WTC11 (cell line): ENCODE results near the gene MEIS2. TPM values are rescaled to one million over a fixed set of nuclear protein-coding genes. Genes with fewer than 3 reads are reported as not detected.
A peak's percentile ranks its signal among the peaks of the same experiment; 100 is the strongest.

Experiments used
- ATAC-seq: fragments of 200-7000 bp; cut with Tn5 transposase; 2 replicates; pipeline ENCODE4 v1.10.0; 2021; ENCODE audit warnings: mild to moderate bottlenecking, moderate library complexity
- CTCF ChIA-PET: fragments of 300-600 bp; sonication (Branson Sonifier 250); formaldehyde crosslinking; loops from one replicate; lab custom pipeline; 2021; ENCODE audit warnings: antibody characterized with exemption; lab: Charles Lee
- POLR2A ChIA-PET: fragments of 350-600 bp; sonication (Branson Sonifier 250); formaldehyde crosslinking; loops from one replicate; lab custom pipeline; 2021; ENCODE audit warnings: antibody characterized with exemption; lab: Charles Lee
- DNase-seq: peaks from one replicate; pipeline ENCODE4 v3.0.0; 2021; ENCODE audit warnings: low spot score
- H3K27ac Mint-ChIP-seq: 2 replicates; pipeline ENCODE4 v1.8.0; 2021; ENCODE audit warnings: mixed read lengths
- H3K27me3 Mint-ChIP-seq: 2 replicates; pipeline ENCODE4 v1.8.0; 2021; ENCODE audit warnings: low read depth, mild to moderate bottlenecking, moderate library complexity, mixed read lengths
- H3K36me3 Mint-ChIP-seq: 2 replicates; pipeline ENCODE4 v1.8.0; 2021; ENCODE audit warnings: mixed read lengths
- H3K4me1 Mint-ChIP-seq: 2 replicates; pipeline ENCODE4 v1.8.0; 2022; ENCODE audit warnings: mixed read lengths
- H3K4me3 Mint-ChIP-seq: 2 replicates; pipeline ENCODE4 v1.8.0; 2021; ENCODE audit warnings: mild to moderate bottlenecking, moderate library complexity, mixed read lengths
- H3K9me3 Mint-ChIP-seq: 2 replicates; pipeline ENCODE4 v1.8.0; 2021; ENCODE audit warnings: mixed read lengths
- CBFB ChIP-seq: sonication (generic); formaldehyde crosslinking; IDR thresholded peaks from 2 replicates; pipeline ENCODE4 v1.8.1; 2022; ENCODE audit warnings: mild to moderate bottlenecking, low read depth, missing genetic modification reagents
- E2F4 ChIP-seq: sonication (generic); formaldehyde crosslinking; IDR thresholded peaks from 2 replicates; pipeline ENCODE4 v1.8.1; 2022; ENCODE audit warnings: low read depth, mild to moderate bottlenecking, moderate library complexity, missing genetic modification reagents, borderline replicate concordance
- EMX1 ChIP-seq: fragments of 250-450 bp; sonication (Bioruptor Pico); IDR thresholded peaks from 2 replicates; pipeline ENCODE4 v1.8.0; 2021; ENCODE audit warnings: mild to moderate bottlenecking
- ETV6 ChIP-seq: sonication (generic); formaldehyde crosslinking; IDR thresholded peaks from 2 replicates; pipeline ENCODE4 v1.8.1; 2022; ENCODE audit warnings: mild to moderate bottlenecking, missing genetic modification reagents
- FOXJ3 ChIP-seq: sonication (generic); formaldehyde crosslinking; IDR thresholded peaks from 2 replicates; pipeline ENCODE4 v1.9.0; 2021; ENCODE audit warnings: missing genetic modification reagents, mild to moderate bottlenecking, borderline replicate concordance
- JAZF1 ChIP-seq: fragments of 250-450 bp; sonication (Bioruptor Pico); IDR thresholded peaks from 2 replicates; pipeline ENCODE4 v1.9.0; 2021; ENCODE audit warnings: moderate library complexity, mild to moderate bottlenecking, inconsistent platforms
- NFYB ChIP-seq: sonication (generic); formaldehyde crosslinking; conservative IDR thresholded peaks from 2 replicates; pipeline ENCODE4 v1.8.0; 2022; ENCODE audit warnings: low read depth, missing genetic modification reagents
- NR2C2 ChIP-seq: sonication (generic); formaldehyde crosslinking; IDR thresholded peaks from 2 replicates; pipeline ENCODE4 v1.8.0; 2022; ENCODE audit warnings: mild to moderate bottlenecking, missing genetic modification reagents
- SMAD4 ChIP-seq: sonication (generic); formaldehyde crosslinking; IDR thresholded peaks from 2 replicates; pipeline ENCODE4 v1.8.0; 2022; ENCODE audit warnings: mild to moderate bottlenecking, missing genetic modification reagents
- STAT6 ChIP-seq: sonication (generic); formaldehyde crosslinking; conservative IDR thresholded peaks from 2 replicates; pipeline ENCODE4 v1.8.1; 2023; ENCODE audit warnings: mild to moderate bottlenecking, low read depth, missing genetic modification reagents, moderate library complexity
- ZNF317 ChIP-seq: sonication (generic); formaldehyde crosslinking; IDR thresholded peaks from 2 replicates; pipeline ENCODE4 v1.8.1; 2023; ENCODE audit warnings: low read depth, mild to moderate bottlenecking, moderate library complexity, missing genetic modification reagents, borderline replicate concordance
- ZNF425 ChIP-seq: fragments of 250-450 bp; sonication (Bioruptor Pico); conservative IDR thresholded peaks from 2 replicates; pipeline ENCODE4 v1.9.0; 2021; ENCODE audit warnings: mild to moderate bottlenecking
- total RNA-seq: library from RNA; stranded (reverse); gene quantifications from 3 replicates; pipeline ENCODE4 v1.2.3, GENCODE V29; 2021
- TF ChIP-seq, protein P1 (sequence below): sonication (generic); formaldehyde crosslinking; IDR thresholded peaks from 2 replicates; pipeline ENCODE4 v1.8.1; 2023; ENCODE audit warnings: mild to moderate bottlenecking, missing genetic modification reagents
- TF ChIP-seq, protein P2 (sequence below): fragments of 250-450 bp; sonication (Bioruptor Pico); IDR thresholded peaks from 2 replicates; pipeline ENCODE4 v1.9.0; 2021; ENCODE audit warnings: moderate library complexity, mild to moderate bottlenecking, inconsistent platforms, borderline replicate concordance
- TF ChIP-seq, protein P3 (sequence below): fragments of 200-600 bp; IDR thresholded peaks from 2 replicates; pipeline ENCODE4 v1.8.0; 2022; ENCODE audit warnings: antibody characterized with exemption

Gene MEIS2
- total RNA-seq, 1 experiment from 2014 or later: 0.57 TPM

- ChIA-PET POLR2A (interaction anchor here (0.5 kb wide), 1 partner anchor 1692 kb away, joined by 3 read pairs; no protein-coding TSS in a partner anchor), CTCF (interaction anchor here (1.0 kb wide), 1 partner anchor 221 kb away, joined by 7 read pairs; no protein-coding TSS in a partner anchor)
- no peak for TF ChIP-seq ZNF317 (CRISPR knock-in tag)
- TF ChIP-seq, protein P1, sequence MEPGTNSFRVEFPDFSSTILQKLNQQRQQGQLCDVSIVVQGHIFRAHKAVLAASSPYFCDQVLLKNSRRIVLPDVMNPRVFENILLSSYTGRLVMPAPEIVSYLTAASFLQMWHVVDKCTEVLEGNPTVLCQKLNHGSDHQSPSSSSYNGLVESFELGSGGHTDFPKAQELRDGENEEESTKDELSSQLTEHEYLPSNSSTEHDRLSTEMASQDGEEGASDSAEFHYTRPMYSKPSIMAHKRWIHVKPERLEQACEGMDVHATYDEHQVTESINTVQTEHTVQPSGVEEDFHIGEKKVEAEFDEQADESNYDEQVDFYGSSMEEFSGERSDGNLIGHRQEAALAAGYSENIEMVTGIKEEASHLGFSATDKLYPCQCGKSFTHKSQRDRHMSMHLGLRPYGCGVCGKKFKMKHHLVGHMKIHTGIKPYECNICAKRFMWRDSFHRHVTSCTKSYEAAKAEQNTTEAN (CRISPR knock-in tag): no peak
- no peak for TF ChIP-seq CBFB (CRISPR knock-in tag)
- no peak for TF ChIP-seq JAZF1 (CRISPR knock-in tag)
- TF ChIP-seq ZNF425 (CRISPR knock-in tag): no peak
- TF ChIP-seq FOXJ3: no peak
- TF ChIP-seq NR2C2 (CRISPR knock-in tag): no peak
- TF ChIP-seq, protein P2, sequence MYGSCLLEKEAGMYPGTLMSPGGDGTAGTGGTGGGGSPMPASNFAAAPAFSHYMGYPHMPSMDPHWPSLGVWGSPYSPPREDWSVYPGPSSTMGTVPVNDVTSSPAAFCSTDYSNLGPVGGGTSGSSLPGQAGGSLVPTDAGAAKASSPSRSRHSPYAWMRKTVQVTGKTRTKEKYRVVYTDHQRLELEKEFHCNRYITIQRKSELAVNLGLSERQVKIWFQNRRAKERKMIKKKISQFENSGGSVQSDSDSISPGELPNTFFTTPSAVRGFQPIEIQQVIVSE (CRISPR knock-in tag): no peak
- no peak for TF ChIP-seq EMX1 (CRISPR knock-in tag)
- no peak for TF ChIP-seq SMAD4 (CRISPR knock-in tag)
- TF ChIP-seq STAT6 (CRISPR knock-in tag): no peak
- H3K4me1 Mint-ChIP-seq: peaks cover 68% of the 10 kb centered on the region
- H3K36me3 Mint-ChIP-seq: no peaks in the 10 kb centered on the region
- no peak for DNase-seq
- peak overlapping the region; percentile 67 for H3K4me3 Mint-ChIP-seq
- ATAC-seq: no peak
- peaks cover 100% of the 10 kb centered on the region for H3K27me3 Mint-ChIP-seq
- no peak overlapping the region for H3K27ac Mint-ChIP-seq
- H3K9me3 Mint-ChIP-seq: no peaks in the 10 kb centered on the region
Observed at GRCh38 chr15:36886191-36886590, 214.2 kb downstream of the MEIS2 start.

DNA sequence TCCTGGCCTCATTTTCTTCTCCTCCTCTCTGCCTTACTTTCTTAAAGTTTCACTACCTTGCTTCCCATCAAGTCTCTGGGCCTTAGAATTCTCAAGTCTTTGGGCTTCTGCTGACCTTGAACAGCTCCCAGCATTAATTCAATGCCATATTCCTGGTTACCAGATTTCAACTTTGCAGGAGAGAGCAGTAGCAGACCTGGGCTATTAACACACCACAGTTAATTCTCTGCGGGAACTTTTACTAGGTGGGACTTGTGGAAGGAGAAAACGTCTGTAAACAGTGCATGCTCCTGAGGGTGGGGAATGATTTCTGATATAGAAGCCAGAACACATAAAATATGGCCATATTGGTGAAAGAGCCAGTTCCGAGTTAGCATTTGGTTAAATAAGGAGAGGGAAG lies 214.6 kb downstream of the MEIS2 start:
- H3K27ac Mint-ChIP-seq: no peak overlapping the region
- ChIA-PET CTCF (interaction anchor here (1.0 kb wide), 1 partner anchor 221 kb away, joined by 7 read pairs; no protein-coding TSS in a partner anchor), POLR2A (no interaction called here)
- H3K4me1 Mint-ChIP-seq: peaks cover 72% of the 10 kb centered on the region
- ATAC-seq (no peak), DNase-seq (no peak)
- H3K36me3 Mint-ChIP-seq: no peaks in the 10 kb centered on the region
- H3K27me3 Mint-ChIP-seq: peaks cover 100% of the 10 kb centered on the region
- peak overlapping the region; percentile 67 for H3K4me3 Mint-ChIP-seq
- no peaks in the 10 kb centered on the region for H3K9me3 Mint-ChIP-seq
- TF ChIP-seq E2F4 (CRISPR knock-in tag): no peak
- TF ChIP-seq, protein P3, sequence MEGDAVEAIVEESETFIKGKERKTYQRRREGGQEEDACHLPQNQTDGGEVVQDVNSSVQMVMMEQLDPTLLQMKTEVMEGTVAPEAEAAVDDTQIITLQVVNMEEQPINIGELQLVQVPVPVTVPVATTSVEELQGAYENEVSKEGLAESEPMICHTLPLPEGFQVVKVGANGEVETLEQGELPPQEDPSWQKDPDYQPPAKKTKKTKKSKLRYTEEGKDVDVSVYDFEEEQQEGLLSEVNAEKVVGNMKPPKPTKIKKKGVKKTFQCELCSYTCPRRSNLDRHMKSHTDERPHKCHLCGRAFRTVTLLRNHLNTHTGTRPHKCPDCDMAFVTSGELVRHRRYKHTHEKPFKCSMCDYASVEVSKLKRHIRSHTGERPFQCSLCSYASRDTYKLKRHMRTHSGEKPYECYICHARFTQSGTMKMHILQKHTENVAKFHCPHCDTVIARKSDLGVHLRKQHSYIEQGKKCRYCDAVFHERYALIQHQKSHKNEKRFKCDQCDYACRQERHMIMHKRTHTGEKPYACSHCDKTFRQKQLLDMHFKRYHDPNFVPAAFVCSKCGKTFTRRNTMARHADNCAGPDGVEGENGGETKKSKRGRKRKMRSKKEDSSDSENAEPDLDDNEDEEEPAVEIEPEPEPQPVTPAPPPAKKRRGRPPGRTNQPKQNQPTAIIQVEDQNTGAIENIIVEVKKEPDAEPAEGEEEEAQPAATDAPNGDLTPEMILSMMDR: no peak
- no peak for TF ChIP-seq NFYB
- no peak for TF ChIP-seq ETV6 (CRISPR knock-in tag)
